Hepatocyte (in vitro differentiated cells): ENCODE data around the gene TNFRSF17. TPM values are rescaled to one million over a fixed set of nuclear protein-coding genes. Genes with fewer than 3 reads are reported as not detected.
"Not testable (repeated sequence)": the region's sequence is repeated elsewhere in the genome, so short reads cannot be mapped to it uniquely, and the experiment has no call there.

ENCODE experiments used
- DNase-seq: peaks from one replicate; pipeline ENCODE4 v3.0.0-alpha.2; 2016; ENCODE audit warnings: low spot score
- H2AFZ ChIP-seq: fragments of 200-600 bp; sonication (generic); 2 replicates; pipeline ENCODE4 v1.6.0; 2016; ENCODE audit warnings: antibody characterized with exemption, mild to moderate bottlenecking
- H3K27ac ChIP-seq: fragments of 200-600 bp; sonication (generic); 2 replicates; pipeline ENCODE4 v1.5.1; 2016; ENCODE audit warnings: mild to moderate bottlenecking
- H3K27me3 ChIP-seq: fragments of 200-600 bp; sonication (generic); 2 replicates; pipeline ENCODE4 v1.6.1; 2016
- H3K36me3 ChIP-seq: fragments of 200-600 bp; sonication (generic); replicated peaks from 2 replicates; pipeline ENCODE4 v1.5.1; 2016; ENCODE audit warnings: low read depth; ENCODE audit not compliant: insufficient read depth
- H3K4me1 ChIP-seq: fragments of 200-600 bp; sonication (generic); 2 replicates; pipeline ENCODE4 v1.5.1; 2016; ENCODE audit warnings: mild to moderate bottlenecking, moderate library complexity; ENCODE audit not compliant: insufficient read depth
- H3K4me2 ChIP-seq: fragments of 200-600 bp; sonication (generic); 2 replicates; pipeline ENCODE4 v1.6.0; 2016
- H3K4me3 ChIP-seq: fragments of 200-600 bp; sonication (generic); 2 replicates; pipeline ENCODE4 v1.5.1; 2016; ENCODE audit warnings: mild to moderate bottlenecking
- H3K79me2 ChIP-seq: fragments of 200-600 bp; sonication (generic); 2 replicates; pipeline ENCODE4 v1.6.0; 2017; ENCODE audit warnings: mild to moderate bottlenecking
- H3K9me2 ChIP-seq: fragments of 200-600 bp; sonication (generic); replicated peaks from 2 replicates; pipeline ENCODE4 v1.6.0; 2017; ENCODE audit warnings: mild to moderate bottlenecking; ENCODE audit not compliant: insufficient read depth
- H3K9me3 ChIP-seq: fragments of 200-600 bp; sonication (generic); 2 replicates; pipeline ENCODE4 v1.5.1; 2016; ENCODE audit warnings: low read depth, mild to moderate bottlenecking
- H4K20me1 ChIP-seq: fragments of 200-600 bp; sonication (generic); 2 replicates; pipeline ENCODE4 v1.6.0; 2016; ENCODE audit warnings: mild to moderate bottlenecking; ENCODE audit not compliant: insufficient read depth, poor library complexity, severe bottlenecking
- EZH2 ChIP-seq: fragments of 200-600 bp; sonication (generic); IDR thresholded peaks from 2 replicates; pipeline ENCODE4 v1.6.1; 2016; ENCODE audit warnings: antibody characterized with exemption, mild to moderate bottlenecking, borderline replicate concordance
- EZH2phosphoT487 ChIP-seq: fragments of 200-600 bp; sonication (generic); IDR thresholded peaks from one replicate; pipeline ENCODE4 v1.6.1; 2018; ENCODE audit warnings: antibody characterized with exemption, mild to moderate bottlenecking, low read depth, moderate library complexity; ENCODE audit not compliant: unreplicated experiment, severe bottlenecking
- WGBS: methylation state at CpG from one replicate; pipeline ENCODE4 v1.1.6; 2016; ENCODE audit warnings: low lambda C conversion rate; ENCODE audit errors: missing lambda C conversion rate; 5-methylcytosine and 5-hydroxymethylcytosine counted together
- polyA plus RNA-seq: library from polyadenylated mRNA; unstranded; fragments of >200 nt; fragmentation: Nextera tagmentation; extraction: Ambion mirVana; gene quantifications from 2 replicates; pipeline ENCODE4 v1.2.1, GENCODE V29; 2016
- total RNA-seq: library from RNA; depleted of rRNA; stranded (reverse); fragments of >200 nt; gene quantifications from 2 replicates; pipeline ENCODE4 v1.2.3, GENCODE V29; 2014
- TF ChIP-seq, protein P1 (sequence below): fragments of 200-600 bp; sonication (generic); IDR thresholded peaks from 2 replicates; pipeline ENCODE4 v1.5.1; 2016; ENCODE audit warnings: antibody characterized with exemption, mild to moderate bottlenecking; ENCODE audit not compliant: poor library complexity

Gene TNFRSF17
- total and polyA plus RNA-seq, 2 experiments from 2014 or later: not detected

GRCh38 chr16:11950388-11950787, 14.6 kb upstream of the TNFRSF17 start:
- Histone ChIP-seq H3K4me2 (no peak overlapping the region), H3K4me3 (no peak overlapping the region), H2AFZ (no peak overlapping the region), H3K79me2 (no peaks in the 10 kb centered on the region), H4K20me1 (no peaks in the 10 kb centered on the region), H3K36me3 (no peaks in the 10 kb centered on the region), H3K27ac (peak overlapping the region; percentile 50), H3K27me3 (no peaks in the 10 kb centered on the region), H3K4me1 (peaks cover 3% of the 10 kb centered on the region), H3K9me2 (no peaks in the 10 kb centered on the region), H3K9me3 (no peaks in the 10 kb centered on the region)
- TF ChIP-seq, protein P1, sequence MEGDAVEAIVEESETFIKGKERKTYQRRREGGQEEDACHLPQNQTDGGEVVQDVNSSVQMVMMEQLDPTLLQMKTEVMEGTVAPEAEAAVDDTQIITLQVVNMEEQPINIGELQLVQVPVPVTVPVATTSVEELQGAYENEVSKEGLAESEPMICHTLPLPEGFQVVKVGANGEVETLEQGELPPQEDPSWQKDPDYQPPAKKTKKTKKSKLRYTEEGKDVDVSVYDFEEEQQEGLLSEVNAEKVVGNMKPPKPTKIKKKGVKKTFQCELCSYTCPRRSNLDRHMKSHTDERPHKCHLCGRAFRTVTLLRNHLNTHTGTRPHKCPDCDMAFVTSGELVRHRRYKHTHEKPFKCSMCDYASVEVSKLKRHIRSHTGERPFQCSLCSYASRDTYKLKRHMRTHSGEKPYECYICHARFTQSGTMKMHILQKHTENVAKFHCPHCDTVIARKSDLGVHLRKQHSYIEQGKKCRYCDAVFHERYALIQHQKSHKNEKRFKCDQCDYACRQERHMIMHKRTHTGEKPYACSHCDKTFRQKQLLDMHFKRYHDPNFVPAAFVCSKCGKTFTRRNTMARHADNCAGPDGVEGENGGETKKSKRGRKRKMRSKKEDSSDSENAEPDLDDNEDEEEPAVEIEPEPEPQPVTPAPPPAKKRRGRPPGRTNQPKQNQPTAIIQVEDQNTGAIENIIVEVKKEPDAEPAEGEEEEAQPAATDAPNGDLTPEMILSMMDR: no peak
- no peak for TF ChIP-seq EZH2phosphoT487
- TF ChIP-seq EZH2: no peak
- no peak for DNase-seq
- WGBS: 85% methylated on average over 5 of the region's 5 CpGs

GRCh38 chr16:11953576-11953975, 11.4 kb upstream of the TNFRSF17 start:
- not testable (repeated sequence) for DNase-seq, H3K36me3 ChIP-seq, H3K4me1 ChIP-seq, H3K9me2 ChIP-seq, H3K4me2 ChIP-seq, H3K79me2 ChIP-seq, H4K20me1 ChIP-seq, H3K27ac ChIP-seq, H2AFZ ChIP-seq, H3K4me3 ChIP-seq, H3K9me3 ChIP-seq, H3K27me3 ChIP-seq
- WGBS: 88% methylated on average over 8 of the region's 8 CpGs

DNA sequence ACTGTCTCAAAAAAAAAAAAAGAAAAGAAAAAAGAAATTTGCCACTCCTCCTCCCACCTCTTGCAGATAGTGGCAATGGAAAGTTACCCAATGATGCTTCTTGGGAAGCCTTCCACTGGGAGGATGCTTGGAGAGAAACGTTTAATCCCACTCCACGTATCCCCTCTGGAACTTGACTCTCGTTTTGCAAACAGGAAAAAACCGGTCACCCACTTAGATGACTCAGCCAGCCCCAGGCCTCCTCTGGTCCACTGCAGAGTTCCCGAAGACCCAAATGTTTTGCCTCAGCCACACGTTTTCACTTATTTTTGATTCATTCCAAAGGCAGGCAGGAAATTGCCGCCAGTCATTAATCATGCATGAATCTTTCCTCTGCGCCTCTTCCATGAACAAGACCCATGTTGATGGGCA, 9.3 kb upstream of the TNFRSF17 start:
- H2AFZ ChIP-seq: no peak overlapping the region
- no peak overlapping the region for H3K27ac ChIP-seq
- peaks cover under 1% of the 10 kb centered on the region for H3K4me1 ChIP-seq
- H3K9me3 ChIP-seq: no peaks in the 10 kb centered on the region
- H3K9me2 ChIP-seq: no peaks in the 10 kb centered on the region
- H3K4me3 ChIP-seq: no peak overlapping the region
- TF ChIP-seq EZH2 (no peak), EZH2phosphoT487 (no peak)
- TF ChIP-seq, protein P1: no peak
- H3K79me2 ChIP-seq: no peaks in the 10 kb centered on the region
- no peaks in the 10 kb centered on the region for H4K20me1 ChIP-seq
- no peaks in the 10 kb centered on the region for H3K36me3 ChIP-seq
- H3K27me3 ChIP-seq: no peaks in the 10 kb centered on the region
- H3K4me2 ChIP-seq: no peak overlapping the region
- 53% methylated on average over 8 of the region's 8 CpGs for WGBS
- peak; percentile 32 for DNase-seq

DNA sequence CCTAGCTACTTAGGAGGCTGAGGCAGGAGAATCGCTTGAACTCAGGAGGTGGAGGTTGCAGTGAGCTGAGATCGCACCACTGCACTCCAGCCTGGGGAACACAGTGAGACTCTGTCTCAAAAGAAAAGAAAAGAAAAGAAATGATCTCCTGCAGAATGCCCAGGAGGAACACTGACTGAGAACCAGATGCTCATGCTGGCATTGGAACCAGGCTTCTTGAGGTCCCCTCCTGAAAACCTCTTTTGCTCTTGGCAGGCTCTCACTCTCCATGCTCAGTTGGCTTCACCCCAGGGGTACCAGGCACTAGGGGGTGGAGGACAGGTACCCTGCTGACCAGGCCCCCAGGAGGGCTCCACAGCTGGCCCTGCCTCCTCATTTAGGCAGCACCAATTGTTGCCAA, 8.5 kb upstream of the TNFRSF17 start:
- H3K9me2 ChIP-seq: no peaks in the 10 kb centered on the region
- TF ChIP-seq EZH2 (no peak), EZH2phosphoT487 (no peak)
- DNase-seq: no peak
- no peak overlapping the region for H3K27ac ChIP-seq
- no peak overlapping the region for H2AFZ ChIP-seq
- 100% methylated on average over 2 of the region's 2 CpGs for WGBS
- H3K4me2 ChIP-seq: no peak overlapping the region
- no peaks in the 10 kb centered on the region for H3K79me2 ChIP-seq
- H3K4me1 ChIP-seq: no peaks in the 10 kb centered on the region
- H3K36me3 ChIP-seq: no peaks in the 10 kb centered on the region
- H3K4me3 ChIP-seq: no peak overlapping the region
- no peaks in the 10 kb centered on the region for H3K27me3 ChIP-seq
- H4K20me1 ChIP-seq: no peaks in the 10 kb centered on the region
- no peaks in the 10 kb centered on the region for H3K9me3 ChIP-seq
